Gastrocnemius medialis (tissue), 4 donors: ENCODE results near the gene CRLF3.

Experiments
- CTCF ChIP-seq, 5 experiments: fragments of 450-650 bp in 3 of 5; fragments of 200-600 bp in 2 of 5; sonication (generic) in 2 of 5; IDR thresholded peaks in 4 of 5; conservative IDR thresholded peaks in 1 of 5; 1 replicate in 4 of 5; 2 replicates in 1 of 5; pipeline ENCODE4 v1.5.1; 2016 to 2019; ENCODE audit warnings: antibody characterized with exemption in 5 of 5, mild to moderate bottlenecking in 3 of 5, moderate library complexity in 3 of 5
- POLR2A ChIP-seq, 2 donors: fragments of 450-650 bp; IDR thresholded peaks; one replicate each; pipeline ENCODE4 v1.6.1; 2017; ENCODE audit warnings: antibody characterized with exemption in 2 of 2, mild to moderate bottlenecking in 2 of 2, moderate library complexity in 2 of 2

GRCh38 chr17:30831257-30831656 is 6.8 kb upstream of the CRLF3 start:
- TF ChIP-seq CTCF (IDR thresholded peaks at IDR 0.05 in 4 of 5, conservative IDR thresholded peaks at IDR 0.05 in 1 of 5) (no peak), POLR2A (IDR thresholded peaks at IDR 0.05) (no peak)
